HG03280 (cell line): ENCODE measurements around the gene TANC1.

Experiments used
- ATAC-seq: cut with Tn5 transposase; IDR thresholded peaks from one replicate; pipeline ENCODE4 v1.9.1; 2021; ENCODE audit warnings: mild to moderate bottlenecking, moderate library complexity; ENCODE audit not compliant: unreplicated experiment

The TANC1 gene

DNA sequence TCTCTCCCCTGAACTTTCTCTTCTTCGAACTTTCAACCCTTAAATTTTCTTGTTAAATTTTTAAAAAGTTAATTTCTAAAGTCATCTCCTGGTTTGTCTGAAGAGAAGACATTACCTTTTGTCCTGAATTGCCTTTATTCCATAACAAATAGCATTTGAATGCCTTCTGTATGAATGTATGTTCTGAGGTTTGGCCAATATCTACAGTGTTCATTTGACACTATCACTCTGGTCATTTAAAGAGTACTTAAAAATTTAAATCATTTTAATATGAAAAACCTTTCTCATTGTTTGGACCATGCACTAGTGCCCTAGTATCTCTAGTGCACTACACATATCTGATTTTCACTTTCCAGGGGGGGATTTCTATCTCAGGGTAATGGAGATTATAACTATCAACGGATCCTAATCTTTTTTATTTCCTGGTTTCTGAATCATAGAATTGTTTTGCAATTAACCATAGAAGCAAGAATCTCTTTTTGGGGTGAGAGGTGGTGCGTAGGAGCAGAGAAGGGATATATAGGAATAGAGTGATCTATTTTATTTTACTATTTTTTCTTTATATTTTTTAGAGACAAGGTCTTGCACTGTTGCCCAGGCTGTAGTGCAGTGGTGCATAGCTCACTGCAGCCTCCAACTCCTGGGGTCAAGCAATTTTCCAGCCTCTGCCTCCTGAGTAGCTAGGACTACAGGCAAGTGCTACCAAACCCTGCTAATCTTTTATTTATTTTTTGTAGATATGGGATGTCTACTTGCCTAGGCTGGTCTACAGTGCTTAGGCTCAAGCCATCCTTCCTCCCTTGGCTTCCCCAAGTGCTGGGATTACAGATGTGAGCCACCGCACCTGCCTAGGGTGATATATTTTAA lies 25.5 kb downstream of the TANC1 start:
- no peak for ATAC-seq

DNA sequence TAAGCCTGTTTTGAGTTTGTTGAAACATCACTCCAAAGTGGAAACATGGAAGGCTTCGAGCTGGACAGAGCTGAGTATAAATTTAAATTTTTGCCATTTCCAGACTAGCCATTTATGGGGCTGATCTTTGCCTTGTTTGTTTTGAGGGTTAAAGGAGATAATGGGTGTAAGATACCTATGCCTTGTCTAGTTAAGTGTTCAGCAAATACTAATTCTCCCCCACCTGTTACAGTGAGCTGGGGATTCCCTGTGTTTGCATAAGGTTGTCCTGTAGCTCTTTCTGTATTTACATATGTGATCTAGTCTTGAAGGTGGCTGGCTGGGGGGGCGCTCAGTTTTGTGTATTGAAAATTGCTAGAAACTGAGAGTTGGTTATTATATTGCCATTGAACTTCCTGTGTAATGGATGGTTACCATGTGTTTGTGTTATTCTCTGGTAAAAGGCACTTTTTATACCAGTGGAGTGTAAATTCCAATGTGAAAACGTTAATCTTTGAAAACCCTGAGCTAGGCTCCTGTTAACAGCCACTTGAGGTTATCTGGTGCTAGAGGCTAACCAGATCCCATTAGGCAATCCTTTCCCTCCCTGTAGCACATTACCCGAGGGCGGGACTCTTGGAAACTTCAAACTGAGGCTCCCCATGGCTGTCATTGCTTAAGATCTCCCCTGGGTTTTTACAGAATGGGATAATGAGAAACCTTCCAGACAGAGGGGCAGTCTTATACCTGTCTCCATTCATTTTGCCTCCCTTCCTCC lies 26.7 kb downstream of the TANC1 start:
- no peak for ATAC-seq

DNA sequence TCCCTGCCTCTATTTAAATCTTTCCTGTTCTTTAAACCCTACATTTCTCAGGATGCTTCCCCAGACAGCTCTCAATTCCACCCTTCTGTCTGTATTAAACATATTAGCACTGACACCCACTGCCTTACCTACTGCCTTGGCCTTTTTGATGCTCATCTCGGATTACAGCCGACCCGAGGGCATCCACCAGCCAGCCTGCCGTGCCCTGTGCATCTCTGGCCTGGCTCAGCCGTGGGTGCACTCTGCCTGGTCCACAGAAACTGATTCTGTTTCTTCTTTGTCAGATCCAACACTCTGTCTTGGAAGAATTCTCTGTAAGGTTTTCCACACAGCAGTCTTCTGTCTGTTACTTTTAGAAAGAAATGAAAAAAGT lies 27.2 kb downstream of the TANC1 start:
- no peak for ATAC-seq

DNA sequence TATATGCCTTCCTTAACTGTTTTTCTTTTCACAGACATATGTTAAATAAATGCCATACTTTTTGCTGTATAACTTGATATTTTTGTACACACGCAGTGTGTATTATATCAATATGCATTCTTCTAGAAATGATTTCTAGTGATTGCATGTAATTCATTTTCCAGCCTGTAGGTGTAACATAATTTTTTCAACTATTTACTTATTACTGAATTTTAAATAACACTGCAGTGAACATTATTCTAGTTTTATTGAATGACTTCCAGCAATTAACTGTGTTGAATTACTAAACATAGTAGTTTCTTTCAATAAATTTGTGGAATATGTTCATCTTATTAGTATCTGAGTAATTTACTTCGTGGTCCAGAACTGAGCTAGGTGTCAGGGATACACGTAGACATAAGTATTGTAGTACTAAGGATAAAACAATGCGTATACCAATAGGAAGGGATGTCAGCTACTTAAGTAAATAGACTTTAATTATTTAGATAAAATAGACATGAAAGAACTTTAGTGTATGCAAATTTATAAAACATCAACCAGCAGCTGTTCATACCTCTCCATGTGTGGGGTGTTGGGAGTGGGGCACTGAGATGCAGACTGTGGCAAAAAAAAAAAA lies 28.0 kb downstream of the TANC1 start:
- no peak for ATAC-seq

DNA sequence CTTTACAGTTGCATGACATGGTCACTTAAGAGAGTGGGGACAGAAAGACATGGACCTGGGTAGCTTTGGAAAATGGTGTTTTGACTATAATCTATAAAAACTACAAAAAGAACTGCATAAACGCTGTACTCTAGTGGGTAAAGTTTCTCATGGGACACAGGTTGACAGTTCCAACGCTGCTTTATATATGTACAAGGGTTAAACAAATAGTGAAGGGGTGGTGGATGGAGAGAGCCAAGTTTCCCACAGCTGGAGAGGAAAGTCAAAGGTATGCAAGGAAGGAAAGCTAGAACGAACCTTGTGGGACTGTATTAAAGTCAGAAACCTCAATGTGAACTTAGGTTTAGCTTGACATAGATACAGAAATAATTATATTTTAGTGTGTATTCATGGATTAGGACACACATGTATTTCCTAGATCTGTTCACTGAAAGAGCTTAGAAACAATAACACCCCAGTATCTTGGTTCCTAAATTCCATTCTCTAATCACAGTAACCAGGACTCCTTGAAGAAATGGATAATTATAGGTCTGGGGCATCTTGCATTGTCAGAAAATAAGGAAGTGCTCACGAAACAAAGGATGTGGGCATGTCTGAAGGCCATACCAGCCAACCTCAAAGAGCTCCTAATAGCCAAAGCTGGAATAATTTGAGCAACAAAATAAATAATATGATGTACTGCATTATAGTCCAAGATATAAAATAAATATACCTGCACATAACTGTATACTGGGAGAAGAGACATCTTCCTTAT lies 28.8 kb downstream of the TANC1 start:
- no peak for ATAC-seq

DNA sequence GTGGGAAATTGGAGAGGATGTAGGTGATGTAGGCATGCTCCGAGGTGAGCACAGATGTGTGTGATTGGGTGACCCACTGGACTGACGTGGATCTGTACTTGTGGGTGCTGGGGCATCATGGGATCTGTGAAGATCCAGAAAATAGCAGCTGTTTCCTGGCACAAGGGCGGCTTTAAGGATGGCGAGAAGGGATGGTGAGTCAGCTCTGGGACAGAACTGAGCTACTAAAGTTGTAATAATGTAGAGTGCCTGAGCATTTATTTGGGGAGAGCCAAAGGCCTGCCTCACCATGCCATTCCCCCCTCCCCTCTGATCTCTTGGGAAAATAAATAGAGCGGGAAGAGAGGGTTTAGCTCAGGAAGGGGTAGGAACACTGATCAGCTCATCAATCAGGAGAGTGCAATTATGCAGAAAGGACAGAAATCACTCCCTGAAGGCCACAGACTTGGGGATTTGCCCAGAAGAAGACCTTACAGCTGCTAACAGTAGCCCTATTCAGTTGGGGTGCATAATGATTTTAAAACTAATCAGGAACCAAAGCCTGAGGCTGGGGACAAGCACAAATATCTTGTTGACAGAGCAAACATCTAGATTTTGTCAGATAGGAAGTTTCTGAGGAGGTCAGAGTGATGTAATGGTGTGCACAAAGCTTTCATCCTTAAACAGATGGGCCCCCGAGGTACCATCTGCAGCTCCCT lies 30.3 kb downstream of the TANC1 start:
- no peak for ATAC-seq

DNA sequence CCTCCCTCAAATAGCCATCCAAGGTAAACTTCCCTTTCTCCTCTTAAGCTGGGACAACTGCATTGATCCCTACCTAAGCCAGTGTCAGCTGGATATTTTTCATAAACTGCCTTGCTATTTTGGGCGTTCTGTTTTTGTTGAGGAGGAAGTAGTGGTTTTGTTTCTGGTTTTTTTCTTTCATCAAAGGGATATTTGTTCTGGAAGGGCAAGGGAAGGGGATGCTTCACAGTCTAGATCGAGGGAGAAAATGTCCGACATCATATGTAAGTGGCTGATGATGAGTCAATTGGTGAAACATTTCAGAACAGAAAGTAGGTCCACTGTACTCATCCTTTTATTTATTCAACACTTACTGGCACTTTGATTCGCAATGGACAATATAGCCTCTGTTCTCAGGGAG lies 31.0 kb downstream of the TANC1 start:
- no peak for ATAC-seq

DNA sequence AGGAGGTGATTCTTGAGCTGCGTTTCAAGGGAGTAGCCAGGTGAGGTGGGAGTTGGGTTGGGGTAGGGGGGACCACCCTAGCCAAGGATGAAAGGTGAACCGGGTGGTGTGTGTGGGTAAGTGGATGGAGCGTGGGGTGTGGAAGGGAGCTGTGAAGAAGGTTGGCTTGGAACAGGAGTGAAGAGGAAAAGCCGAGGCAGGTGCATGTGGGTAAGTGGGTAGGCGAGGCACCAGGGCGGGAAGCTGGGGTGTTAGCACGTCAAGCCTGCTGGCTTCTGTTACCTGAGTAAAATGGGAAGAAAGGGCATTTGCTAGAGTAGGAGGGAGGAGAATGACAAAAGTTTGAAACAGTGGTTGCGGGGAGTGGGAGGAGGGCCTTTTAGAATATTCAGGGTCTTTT lies 31.6 kb downstream of the TANC1 start:
- ATAC-seq: no peak

DNA sequence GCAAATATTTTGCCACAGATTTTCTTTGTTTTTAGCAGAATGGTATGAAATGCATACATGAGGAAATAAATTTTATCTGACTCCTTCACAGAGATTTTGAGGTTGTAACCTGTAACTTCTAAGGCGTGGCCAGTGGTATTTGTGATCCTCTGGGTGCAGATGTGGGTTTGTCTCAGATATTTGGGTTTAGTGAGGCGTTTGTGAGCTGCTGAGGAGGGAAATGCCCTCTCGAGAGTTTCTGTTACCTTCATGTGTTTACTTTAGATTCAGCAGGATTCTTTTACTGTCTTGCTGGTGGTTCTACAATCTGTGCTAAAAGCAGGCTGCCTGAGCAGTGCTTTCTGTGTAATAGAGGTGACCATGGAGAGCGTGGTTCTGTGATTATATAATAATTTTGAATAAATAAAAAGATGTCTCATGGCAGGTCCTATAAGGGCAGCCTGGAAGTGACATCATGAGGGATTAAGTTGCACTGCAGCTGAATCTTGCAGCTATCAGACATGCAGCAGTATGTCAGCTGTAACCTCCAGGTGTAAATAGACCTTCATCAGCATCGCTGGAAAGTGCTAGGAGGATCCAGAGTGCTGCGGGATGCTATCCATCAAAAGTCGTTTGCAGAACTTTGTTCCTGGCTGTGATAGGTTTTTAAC lies 34.1 kb downstream of the TANC1 start:
- peak; percentile 68 for ATAC-seq

DNA sequence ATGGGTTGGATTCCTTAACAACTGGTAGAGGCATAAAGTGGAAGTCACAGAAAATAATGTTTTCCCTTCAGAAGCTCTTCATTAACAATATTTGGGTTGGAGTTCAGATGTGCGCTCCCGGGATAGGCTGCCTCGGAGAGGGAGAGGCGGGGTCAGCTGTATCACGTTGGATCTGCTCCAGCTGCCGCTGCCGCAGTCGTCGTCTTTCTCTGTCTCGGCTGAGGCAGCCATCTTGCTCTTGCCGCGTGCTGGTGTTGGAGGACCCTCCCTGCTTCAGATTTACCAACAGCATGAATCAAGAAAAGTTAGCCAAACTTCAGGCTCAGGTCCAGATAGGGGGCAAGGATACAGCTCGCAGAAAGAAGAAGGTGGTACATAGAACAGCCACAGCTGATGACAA lies 35.1 kb downstream of the TANC1 start:
- ATAC-seq: no peak

DNA sequence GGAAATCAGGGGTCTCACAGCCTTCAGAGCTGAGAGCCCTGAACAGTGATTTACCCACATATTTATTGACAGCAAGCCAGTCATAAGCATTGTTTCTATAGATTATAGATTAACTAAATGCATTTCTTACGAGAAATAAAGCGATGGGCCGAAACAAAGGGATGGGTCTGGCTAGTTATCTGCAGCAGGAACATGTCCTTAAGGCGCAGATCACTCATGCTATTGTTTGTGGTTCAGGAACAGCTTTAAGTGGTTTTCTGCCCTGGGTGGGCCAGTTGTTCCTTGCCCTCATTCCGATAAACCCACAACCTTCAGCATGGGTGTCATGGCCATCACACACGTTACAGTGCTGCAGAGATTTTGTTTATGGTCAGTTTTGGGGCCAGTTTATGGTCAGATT lies 36.4 kb downstream of the TANC1 start:
- no peak for ATAC-seq

DNA sequence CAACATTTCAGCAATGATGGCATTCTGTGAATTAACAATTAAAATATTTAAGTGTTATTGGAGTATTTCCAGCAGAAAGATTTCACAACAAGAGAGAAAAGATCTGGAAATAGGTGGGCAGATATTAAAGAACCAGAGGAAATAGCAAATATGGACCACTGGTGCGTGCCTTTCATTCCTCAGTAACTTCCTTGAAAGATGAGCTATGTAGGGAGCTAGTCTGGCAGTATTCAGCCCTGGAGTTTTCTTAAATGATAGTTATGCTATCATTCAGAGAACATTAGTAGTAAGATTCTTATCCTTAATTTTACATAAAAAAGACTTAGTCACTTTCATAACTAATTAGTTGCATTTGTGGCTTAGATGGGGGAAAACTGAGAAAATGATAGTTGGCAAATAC lies 41.5 kb downstream of the TANC1 start:
- no peak for ATAC-seq

DNA sequence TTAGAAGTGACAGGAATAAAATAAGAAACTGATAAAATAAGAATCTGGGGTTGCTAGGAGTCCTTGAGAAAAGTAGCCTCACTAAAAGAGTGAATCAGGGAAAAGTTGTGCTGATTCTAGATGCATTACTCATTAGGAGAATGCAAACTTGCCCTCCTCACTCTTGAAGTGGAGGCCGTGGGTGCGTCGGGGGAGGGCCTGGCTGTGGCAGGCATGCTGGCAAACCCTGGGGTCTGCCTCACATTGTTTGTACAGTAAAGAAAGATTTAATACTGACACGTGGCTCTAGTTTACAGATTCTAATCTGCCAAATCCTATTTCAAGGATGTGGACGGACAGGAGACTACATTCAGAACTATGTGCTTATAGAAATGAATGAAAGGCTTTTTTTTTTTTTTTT lies 41.9 kb downstream of the TANC1 start:
- ATAC-seq: no peak

DNA sequence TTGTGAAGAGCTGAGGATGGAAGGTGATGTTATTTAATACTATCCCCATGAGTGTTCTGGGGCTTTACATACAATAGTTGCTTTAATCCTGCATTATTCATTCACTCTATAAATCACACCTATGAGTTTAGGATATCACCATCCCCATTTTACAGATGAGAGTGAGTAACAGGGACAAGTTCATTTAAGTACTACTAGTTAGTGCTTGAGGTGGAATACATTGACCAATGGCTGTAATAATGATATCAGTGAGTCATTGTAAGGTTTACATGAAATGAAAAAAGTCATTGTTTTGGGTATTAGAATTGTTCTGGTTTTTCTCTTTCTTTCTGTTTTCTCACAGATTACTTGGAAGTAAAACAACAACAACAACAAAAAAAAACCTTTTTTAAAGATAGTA lies 42.5 kb downstream of the TANC1 start:
- ATAC-seq: no peak

DNA sequence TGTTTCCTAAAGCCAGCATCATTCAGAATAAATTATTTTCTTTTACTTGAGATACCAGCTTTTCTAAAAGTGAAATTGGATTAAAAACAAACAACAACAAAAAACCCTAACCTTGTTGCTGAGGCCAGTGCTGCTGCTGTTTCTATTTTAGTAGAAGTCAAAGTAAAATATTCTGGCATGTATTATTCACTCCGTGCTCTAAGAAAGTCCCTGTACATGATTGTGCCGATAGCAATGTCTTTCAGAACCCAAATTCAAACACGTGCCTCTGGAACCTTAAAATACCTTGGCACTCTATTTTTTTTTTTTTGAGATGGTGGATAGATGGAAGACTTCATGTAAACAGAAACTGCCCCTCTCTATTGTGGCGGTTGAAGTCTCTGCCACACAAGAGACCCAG lies 43.7 kb downstream of the TANC1 start:
- no peak for ATAC-seq

DNA sequence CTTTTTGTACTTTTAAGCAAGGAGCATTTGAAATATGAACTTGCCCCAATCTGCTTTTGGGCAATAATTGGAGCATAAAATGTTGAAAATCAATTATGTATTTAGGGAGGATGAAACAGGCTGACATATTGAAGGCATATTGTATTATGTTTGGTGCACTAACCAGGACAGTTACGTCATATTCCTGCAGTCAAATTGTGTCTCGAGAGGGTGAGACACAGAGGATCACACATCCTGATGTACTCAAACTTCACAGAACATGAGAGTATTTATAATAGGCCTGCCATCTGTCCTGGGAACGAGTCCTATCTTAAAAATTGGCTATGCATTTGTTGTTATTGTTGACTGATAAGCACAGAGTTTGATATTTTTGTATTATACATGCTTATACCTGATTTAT lies 44.7 kb downstream of the TANC1 start:
- no peak for ATAC-seq

DNA sequence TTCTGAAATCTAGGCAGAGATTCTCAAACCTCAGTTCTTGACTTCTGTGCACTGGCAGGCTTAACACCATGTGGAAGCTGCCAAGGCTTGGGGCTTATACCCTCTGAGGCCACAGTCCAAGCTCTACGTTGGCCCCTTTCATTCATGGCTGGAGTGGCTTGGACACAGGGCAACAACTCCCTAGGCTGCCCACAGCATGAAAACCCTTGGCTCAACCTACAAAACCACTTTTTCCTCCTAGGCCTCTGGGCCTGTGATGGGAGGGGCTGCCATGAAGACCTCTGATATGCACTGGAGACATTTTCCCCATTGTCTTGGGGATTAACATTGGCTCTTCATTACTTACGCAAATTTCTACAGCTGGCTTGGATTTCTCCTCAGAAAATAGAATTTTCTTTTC lies 46.7 kb downstream of the TANC1 start:
- ATAC-seq: no peak

DNA sequence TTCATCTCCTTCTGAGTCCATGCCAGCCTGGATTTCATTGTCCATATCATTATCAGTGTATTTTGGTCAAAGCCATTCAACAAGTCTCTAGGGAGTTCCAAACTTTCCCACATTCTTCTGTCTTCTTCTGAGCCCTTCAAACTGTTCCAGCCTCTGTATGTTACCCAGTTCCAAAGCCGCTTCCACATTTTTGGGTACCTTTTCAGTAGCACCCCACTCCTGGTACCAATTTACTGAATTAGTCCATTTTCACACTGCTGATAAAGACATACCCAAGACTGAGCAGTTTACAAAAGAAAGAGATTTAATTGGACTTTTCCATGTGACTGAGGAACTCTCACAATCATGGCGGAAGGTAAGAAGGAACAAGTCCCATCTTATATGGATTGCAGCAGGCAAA lies 47.4 kb downstream of the TANC1 start:
- ATAC-seq: no peak

DNA sequence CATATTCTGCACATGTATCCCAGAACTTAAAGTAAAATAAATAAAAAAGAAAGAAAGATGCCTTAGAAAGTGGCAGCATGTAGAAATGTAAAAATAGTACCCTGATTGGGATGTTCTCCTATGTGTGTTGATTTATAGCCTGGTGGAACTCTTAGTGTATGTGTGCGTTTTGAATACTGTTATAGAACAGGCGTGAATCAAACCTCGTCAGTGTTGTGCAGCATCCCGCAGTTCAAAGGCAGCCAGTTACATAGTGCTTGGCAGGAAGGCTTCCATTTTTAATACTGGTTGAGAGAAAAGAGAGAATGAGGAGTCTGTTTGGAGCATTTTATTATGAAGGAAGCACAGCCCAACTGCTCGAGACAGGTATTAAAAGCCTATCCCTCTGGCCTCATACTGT lies 49.4 kb downstream of the TANC1 start:
- no peak for ATAC-seq

DNA sequence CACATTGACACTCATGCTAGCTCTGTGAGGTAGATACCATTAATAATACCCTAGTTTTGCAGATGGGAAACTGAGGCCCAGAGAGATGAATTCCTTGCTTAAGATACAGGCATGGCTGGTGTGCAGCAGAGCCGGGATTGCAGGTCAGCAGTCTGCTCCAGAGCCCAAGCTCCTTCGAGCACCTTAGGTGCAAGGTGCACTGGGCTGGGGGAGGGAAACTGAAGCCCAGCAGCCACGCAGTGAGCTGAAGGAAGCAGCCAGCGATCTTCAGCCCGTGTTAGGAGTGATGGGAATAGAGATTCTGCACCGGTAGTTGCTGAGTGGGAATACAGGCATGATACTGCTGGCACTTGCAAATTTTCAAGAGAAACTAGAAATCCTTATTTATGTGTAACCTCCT lies 50.6 kb downstream of the TANC1 start:
- no peak for ATAC-seq
